MV-4-11 (cell line): ENCODE measurements around the gene IQSEC2.

Source experiments
- DNase-seq: peaks from one replicate; lab custom pipeline; 2025; lab: John Stamatoyannopoulos, UW

IQSEC2 gene

DNA sequence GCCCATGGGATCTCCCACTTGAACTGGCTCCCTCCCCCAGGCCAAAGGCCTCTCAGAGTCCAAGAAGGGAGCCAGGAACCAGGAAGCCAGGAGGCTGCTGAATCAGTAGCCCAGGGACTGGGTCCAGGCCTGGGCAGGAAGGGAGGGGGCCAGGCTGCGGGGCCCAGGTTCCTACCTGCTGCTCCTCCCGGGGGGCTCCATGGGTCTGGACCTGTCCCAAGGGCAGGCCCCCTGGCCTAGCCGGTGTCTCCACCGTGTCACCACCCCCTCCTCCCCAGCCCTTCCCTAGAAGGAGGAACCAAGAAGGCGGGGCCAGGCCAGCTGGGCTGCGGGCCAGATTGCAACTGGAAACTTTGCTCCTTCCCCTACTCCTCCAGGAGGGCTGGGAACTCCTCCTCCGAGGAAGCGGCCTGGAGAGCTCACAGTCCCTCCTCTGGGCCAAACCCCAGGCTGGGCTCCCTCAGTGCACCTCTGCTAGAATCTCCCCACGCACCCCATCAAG is at the start of gene IQSEC2:
Gene IQSEC2, minus strand, starts transcription at position 264 of the 502 bp plus-strand sequence.
- peak; percentile 46 for DNase-seq

DNA sequence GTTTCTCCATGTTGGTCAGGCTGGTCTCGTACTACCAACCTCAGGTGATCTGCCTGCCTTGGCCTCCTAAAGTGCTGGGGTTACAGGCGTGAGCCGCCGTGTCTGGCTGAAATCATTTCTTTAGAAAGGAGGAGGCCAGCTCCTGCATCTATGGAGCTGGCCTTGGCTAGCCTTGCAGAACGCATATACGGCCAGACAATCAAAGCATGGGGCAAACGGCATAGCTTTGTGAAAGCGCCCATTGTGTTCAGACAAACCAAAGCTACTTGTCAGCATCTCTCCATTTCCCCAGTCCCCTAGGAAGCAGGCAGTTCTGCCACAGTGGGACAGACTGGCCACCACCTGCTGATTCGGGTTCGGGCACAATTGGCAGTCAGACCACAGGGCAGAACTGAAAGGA is 48.9 kb upstream of the IQSEC2 start:
- no peak for DNase-seq

DNA sequence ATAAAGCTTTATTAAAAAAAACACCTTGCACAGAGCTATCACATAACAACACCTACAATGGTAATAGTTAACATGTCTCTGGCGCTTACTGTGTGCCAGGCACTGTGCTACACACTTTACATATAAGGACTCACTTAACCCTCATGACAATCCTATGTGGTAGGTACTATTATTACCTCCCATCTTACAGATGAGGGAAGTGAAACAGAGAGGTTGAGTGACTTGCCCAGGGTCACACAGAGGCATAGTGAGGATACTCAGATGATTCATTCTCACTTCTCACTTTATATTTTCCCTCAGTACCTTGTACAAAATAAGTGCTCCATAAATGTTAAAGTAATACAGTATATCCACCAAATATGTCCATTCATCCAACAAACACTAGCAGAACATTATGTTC is 43.4 kb upstream of the IQSEC2 start:
- peak; percentile 60 for DNase-seq

DNA sequence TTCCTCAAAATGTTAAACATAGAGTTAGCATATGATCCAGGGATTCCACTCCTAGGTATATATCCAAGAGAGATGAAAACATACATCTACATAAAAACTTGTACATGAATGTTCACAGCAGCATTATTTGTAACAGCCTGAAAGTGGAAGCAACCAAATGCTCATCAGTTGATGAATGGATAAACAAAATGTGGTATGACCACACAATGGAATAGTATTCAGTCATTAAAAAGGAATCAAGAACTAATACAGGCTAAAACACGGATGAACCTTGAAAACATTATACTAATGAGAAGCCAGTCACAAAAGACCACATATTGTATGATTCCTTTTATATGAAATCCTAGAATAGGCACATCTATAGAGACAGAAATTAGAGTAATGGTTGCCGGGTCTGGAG is 42.7 kb upstream of the IQSEC2 start:
- no peak for DNase-seq

DNA sequence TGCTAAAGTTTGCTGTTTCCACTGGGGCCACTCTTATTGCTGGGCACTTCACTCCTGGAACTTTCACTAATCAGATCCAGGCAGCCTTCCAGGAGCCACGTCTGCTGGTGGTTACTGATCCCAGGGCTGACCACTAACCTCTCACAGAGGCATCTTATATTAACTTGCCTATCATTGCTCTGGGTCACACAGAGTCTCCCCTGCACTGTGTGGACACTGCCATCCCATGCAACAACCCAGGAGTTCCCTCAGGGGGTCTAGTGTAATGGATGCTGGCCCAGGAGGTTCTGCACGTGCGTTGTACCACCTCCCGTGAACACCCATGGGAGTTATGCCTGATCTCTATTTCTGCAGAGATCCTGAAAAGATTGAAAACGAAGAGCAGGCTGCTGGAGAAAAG is 41.8 kb upstream of the IQSEC2 start:
- DNase-seq = no peak

DNA sequence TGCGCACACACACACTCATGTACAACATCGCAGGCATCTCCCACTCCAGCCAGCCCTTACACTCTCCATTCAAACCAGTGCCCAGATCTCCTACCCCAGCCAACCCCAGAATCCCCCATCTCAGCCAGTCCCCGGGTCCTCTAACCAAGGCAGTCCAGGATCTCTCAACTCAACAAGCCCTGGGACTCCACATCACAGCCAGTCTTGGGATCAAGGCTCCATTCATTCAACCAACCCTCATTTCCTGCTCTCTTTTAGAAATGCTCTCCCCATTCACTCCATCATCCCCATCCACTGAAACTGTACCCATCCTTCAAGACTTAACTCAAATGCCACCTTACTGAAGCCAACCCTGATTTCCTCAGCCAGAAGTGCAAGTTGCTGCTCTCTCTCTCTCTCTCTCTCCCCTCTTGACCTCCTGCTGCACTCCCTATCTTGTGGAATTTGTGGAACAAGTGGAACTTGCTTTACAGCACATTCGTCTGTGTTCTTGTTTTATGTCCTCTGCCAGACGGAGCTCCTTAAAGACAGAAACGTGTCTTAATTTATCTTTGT is 40.6 kb upstream of the IQSEC2 start:
- DNase-seq = no peak

DNA sequence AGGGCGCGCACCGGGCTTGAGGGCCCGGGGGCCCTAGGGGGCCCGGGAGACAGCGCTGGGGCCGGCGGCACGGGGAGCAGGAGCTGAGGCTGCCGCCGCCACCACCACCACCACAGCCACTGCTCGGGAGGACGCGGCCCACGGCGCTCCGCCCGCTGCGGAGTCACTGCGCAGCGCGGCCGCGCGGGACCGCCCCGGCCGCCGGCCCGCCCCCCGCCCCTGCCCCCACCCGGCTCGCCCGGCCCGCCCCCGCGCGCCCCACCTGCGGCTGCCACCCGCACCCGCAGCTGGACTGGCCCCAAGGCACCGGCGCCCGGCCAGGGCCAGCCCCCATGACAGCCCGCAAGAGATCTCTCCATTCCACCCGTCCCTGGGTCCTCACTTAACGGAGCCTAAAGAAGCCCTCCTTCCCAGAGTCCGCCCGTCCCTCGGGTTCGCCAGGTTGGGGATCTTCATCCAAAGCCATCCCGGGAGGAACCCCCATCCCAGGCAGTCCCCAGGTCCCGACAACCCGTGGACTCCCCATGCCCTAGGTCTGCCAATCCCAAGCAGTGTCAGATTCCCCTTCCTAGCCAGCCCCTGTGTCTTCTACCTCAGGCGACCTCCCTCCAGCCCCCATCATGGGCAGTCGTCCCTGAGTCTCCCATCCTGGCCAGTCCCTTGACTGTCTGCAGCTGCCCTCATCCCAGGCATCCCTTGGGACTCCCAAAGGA is 40.0 kb upstream of the IQSEC2 start:
- no peak for DNase-seq

DNA sequence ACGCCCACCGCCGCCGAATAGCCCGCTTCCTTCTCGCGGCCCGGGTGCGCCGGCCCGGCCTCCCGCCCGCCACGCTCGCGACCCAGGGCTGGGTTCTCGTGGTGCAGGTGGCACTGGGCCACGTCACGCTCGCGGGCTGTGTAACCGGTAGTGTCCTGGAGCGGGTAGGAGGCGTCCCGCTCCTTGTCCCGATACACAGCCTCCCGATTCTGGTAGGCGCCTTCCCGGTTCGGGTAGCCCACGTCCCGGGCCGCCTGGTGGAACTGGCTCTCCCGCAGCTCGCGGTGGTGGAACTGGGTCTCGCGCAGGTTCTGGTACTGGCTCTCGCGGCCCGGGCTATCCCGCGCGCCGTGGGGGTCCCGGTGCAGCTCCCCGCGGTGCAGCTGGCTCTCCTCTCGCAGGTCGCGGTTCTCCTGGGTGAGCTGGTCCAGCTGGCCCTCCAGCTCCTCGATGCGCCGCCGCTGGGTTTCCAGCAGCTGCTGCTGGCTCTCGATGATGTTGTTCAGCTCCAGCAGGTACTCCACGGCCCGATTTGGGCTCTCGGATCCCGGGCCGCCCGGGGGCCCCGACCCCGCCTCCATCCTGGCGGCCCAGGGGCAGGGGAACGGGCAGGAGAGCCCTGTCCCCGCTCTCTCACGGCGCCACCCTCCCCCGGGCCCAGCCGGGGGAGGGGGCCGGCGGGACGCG is 39.3 kb upstream of the IQSEC2 start:
- no peak for DNase-seq

DNA sequence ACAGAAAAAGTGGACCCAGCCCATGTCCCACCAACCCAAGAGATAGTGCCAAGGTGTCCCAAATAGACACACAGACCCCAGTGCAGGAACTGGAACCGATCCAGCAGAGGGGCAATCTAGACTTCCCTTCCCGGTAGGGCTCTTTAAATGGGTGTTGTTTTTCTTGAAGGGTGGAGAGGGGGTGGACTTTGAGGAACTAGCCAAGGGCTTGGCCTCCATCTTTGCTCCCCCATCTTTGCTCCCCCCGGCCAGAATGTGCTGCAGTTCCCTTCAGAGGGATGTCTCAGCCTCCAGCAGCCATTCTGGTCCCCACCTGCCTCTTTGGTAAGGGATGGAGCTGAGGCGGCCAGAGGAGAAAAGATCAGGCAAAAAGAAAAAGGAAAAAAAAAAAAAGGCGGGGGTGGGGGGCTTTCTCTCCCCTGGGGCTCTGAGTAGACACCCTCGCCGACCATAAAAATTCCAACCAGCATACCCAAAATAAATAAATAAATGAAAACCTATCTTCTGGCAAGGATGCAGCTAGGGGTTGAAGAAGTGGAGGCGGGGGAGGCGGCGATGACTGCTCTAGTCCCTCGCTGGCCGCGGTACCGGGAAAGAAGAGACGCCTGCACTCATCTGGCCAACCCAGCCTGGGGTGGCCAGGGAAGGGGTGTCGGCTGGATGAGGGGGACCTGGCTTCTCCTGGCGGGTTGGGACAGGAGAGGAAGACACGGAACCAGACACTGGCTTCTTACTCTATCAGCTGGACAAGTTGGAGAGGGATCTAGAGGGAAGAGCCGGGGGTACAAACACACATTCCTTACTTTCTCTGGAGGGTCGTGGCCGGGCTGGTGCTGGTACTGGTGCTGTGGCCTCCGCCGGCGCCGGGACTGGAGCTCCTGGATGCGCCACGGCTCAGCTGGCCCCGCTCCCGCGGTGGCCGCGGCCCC is 38.5 kb upstream of the IQSEC2 start:
- DNase-seq = no peak

DNA sequence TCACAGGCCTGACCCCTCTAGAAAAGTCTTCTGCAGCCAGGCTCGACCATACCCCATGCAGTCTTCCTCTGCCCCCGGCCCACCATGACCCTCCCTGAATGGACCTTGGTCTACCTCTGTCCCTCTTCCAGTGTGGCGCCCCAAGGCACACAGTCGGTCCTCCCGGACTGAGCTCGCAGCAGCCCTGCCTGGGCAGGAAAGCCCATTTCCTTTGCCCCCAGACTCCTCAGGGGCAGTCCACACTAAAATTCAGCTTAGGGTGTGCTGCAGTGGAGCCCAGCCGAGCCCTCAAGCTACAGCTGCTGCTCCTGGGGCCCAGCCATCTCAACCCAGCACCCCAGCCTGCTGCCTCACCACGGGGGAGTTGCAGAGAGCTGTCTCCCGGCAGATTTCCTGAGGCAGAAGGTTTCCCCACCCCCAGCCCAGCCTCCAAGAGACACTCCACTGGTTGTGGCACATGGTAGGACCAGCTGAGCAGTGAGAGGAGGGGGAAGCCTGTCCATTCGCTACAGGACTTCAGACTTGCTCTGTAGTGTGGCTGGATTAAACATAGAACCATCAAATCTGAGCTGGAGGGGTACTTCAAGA is 37.5 kb upstream of the IQSEC2 start:
- DNase-seq = no peak

DNA sequence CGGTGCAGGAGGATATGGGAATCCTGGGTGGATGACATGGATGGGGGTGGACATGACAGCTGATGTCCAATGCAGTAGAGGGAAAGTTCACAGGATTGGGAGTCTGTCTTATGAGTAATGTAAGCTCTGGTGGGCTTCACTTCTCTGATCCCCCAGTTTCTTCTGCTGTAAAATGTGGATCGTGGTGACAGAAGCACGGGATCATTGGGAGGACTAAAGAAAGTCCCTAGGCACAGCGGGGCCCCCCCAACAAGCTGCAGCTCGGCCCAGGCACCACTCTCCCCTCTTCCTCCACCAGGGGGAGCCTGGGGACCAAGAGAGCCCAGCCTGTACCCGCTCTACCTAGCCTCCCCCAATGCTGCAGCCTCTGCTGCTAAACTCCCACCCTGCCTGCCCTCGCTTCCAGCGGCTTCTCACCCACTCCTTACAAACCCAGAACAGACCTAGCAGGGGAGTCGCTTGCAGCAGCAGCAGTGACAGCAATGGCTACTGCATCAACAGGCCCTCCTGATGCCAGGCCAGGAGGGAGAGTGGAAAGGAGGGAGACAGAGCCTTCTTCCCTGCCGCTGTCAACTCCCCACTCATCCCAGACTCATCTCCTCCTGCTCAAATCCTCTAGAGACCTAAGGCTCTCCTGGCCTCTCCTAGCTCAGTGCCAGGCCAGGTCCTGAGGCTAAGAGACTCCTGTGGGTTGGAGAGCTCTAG is 36.1 kb upstream of the IQSEC2 start:
- DNase-seq = peak; percentile 27

DNA sequence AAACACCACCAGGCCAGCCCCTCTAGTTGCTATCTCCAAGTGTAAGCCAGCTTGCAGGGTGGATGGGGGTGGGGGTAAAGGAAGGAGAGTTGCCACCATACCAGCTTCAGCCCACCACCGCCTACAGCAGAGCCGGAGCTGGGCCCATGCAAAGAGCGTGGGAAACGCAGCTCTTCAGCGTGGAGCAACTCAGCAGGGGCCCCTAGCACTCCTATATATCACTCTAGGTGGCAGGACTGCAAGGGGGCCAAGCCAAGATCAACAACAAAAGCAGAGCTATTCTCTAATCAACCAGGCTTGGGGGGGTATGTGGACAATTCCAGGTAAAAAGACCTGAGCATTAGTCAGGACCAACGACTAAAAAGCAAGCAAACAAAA is 35.5 kb upstream of the IQSEC2 start:
- no peak for DNase-seq

DNA sequence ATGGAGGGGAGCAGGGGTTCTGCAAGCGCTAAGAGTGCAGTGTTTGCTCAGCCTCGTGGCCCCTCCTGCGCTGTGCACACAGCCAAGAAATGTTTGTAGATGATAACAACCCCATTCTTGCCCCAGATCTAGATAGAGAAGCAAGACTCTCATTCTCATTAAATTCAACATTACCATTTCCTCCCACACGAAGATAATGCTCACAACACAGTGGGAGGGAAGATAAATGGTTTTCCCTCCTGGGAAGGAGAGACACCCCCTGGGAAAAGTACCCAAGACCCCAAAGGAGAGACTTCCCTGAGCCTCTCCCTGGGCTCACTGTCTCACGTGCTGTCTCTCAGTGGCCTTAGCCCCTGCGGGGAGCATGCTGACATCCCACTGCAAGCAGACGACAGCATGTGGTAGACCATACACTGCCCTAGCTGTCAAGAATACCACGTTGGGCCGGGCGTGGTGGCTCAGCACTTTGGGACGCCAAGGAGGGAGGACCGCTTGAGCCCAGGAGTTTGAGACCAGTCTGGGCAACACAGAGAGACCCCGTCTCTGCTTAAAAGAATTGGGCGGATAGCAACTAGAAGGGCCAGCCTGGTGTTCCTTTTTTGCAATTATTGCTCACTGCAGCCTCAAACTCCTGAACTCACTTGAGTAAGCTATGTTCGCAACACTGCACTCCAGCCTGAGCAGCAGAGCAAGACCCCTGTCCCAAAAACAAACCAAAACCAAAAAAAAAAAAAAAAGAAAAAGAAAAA is 34.9 kb upstream of the IQSEC2 start:
- DNase-seq = no peak

DNA sequence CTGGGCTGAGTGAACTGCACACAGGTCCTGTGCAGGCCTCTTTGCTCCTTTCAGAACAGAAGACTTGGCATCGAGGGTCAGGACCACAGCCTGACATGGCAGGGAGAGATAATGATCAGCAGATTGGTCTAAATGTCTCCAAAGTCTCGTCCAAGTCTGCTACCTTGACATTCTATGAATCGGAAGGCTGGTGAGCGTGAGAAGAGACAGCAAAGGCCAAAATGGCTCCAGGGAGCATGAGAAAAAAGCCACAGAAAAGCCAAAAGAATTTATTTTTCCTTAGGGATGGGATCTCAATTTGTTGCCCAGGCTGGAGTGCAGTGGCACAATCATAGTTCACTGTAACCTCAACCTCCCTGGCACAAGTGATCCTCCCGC is 32.3 kb upstream of the IQSEC2 start:
- no peak for DNase-seq

DNA sequence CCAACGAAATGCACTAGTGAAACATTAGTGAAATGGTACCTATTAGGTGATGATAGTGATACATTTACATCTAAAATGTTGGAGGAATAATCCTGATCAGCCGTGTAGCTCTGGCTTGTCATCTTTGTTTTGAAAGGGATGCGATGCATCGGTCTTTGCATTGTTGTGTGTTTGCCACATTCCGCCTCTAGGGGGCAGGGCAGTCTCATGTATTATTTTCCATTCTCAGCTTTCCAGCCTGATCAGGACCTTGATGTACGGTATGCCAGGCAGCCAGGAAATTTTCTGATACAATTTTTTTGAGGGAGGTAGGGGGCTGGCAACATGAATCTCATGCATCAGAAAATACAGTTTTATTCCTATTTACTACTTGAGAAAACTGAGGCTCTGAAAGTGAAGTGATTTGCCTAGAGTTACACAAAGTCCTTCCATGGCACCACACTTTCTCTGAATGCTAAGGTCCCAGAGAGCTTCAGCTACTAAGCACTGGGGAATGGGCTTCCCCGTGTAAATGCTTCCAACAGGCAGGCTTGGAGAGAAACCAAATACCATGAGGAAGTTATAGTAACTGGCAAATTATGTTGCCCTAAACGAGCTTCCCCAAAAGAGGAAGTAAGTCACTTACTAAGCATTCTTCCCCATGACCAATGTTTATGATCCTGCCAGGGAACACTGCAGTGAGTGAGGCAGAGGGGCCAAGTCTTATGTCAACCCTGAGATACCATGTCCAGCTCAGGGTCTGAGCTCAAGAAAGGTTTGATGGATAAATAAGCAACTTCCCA is 31.8 kb upstream of the IQSEC2 start:
- peak; percentile 83 for DNase-seq

DNA sequence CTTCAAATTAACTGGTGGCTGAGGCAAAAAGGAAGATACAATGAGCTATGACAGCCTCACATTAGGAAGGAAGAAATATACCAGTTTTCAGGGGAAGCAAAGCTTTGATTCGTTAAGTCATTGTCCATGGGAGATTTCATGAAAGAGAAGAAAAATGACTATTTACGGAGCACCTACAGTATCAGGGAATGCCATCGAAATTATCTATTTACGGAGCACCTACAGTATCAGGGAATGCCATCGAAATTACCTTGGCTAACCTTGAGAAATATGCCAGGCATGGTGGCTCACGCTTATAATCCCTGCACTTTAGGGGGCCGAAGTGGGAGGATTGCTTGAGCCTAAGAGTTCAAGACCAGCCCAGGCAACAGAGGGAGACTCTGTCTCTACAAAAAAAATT is 28.5 kb upstream of the IQSEC2 start:
- no peak for DNase-seq

DNA sequence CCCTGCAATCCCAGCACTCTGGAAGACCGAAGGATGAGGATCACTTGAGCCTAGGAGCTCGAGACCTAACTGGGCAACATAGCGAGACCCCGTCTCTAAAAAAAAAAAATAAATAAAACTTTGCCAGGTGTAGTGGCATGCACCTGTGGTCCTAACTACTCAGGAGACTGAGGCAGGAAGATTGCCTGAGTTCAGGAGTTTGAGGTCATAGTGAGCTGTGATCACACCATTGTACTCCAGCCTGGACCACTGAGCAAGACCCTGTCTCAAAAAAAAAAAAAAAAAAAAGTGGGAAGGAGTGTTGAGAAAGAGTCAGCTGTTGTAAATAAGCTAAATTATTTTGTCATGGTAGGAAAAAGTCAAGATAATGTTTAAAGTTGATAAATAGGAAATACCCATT is 27.5 kb upstream of the IQSEC2 start:
- no peak for DNase-seq

DNA sequence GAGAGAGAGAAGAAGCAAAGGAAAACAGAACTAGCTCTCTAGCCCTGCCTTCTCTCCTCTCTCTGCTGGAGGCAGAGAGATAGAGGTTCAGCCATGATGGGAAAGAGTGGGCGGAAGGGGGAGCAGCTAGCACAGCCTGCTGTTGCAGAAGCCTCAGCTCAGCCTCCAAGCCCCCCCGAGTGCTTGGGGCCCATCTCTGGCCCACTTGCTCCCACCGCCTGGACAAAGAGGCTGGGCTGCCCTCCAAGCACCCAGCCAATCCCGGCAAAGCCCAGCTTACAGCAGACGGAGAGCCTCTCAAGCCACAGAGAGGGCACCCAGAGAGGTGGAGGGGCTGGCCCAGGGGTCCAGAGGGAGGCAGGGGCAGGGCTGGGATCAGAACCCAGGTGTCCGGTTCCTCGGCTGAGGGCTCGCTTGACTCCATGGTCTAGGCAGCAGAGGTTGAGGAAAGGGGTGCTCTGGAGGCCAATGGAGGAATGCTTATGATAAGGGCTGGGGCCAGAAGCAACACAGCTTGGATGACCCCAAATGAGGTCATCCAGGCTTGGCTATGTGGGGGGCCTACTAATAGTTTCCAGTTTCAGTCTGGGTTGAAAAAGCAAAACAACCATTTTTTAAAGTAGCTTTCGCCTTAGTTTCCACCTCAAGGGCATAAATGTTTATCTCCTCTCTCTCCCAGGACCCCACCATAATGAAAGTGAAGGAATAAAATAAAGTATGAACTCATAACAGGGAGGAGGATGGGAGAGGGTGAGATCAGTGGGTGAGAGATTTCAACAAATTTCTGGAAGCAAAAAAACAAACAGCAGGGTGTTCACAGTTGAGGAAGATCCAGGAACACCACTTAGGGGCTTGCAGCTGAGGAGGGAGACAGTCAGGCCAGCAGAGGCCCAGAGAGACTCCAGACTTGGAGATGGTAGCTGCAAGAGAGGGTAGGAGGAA is 24.9 kb upstream of the IQSEC2 start:
- no peak for DNase-seq
